Stimulated activated CD8-positive, alpha-beta memory T cell treated with anti-CD3 and anti-CD28 coated beads, Interleukin-15, amount 100 ng/mL, for 48 hours (primary cell): ENCODE data around the gene AK5.

Experiments
- DNase-seq, 2 donors: peaks; one replicate each; pipeline ENCODE4 v3.0.0-alpha.2; 2020; ENCODE audit warnings: low read depth in 2 of 2

AK5 gene

GRCh38 chr1:77287535-77287934 is 5.7 kb downstream of the AK5 start:
- DNase-seq = no peak

GRCh38 chr1:77288275-77288674 is 6.5 kb downstream of the AK5 start:
- no peak for DNase-seq

- DNase-seq = no peak
These were observed 8.8 kb downstream of the AK5 start for GRCh38 chr1:77290576-77290975.

- no peak for DNase-seq
These were observed 10.7 kb downstream of the AK5 start for GRCh38 chr1:77292551-77292950.

GRCh38 chr1:77300566-77300965 is 18.7 kb downstream of the AK5 start:
- no peak for DNase-seq

GRCh38 chr1:77303387-77303786 is 21.6 kb downstream of the AK5 start:
- DNase-seq = no peak

GRCh38 chr1:77308889-77309621 is 27.2 kb downstream of the AK5 start:
- DNase-seq = no peak

GRCh38 chr1:77310924-77311323 is 29.1 kb downstream of the AK5 start:
- no peak for DNase-seq

GRCh38 chr1:77312364-77312763 is 30.5 kb downstream of the AK5 start:
- peak in 1 of 2 donors; percentile 8 for DNase-seq

GRCh38 chr1:77313491-77313890 is 31.7 kb downstream of the AK5 start:
- DNase-seq = peak; percentile 2 to 13

- DNase-seq = no peak
These were observed 34.2 kb downstream of the AK5 start for GRCh38 chr1:77316006-77316405.

GRCh38 chr1:77316966-77317365 is 35.1 kb downstream of the AK5 start:
- no peak for DNase-seq

- DNase-seq = no peak
These were observed 37.4 kb downstream of the AK5 start for GRCh38 chr1:77319036-77319705.

GRCh38 chr1:77322061-77322900 is 40.5 kb downstream of the AK5 start:
- DNase-seq = no peak

- no peak for DNase-seq
These were observed 51.7 kb downstream of the AK5 start for GRCh38 chr1:77333501-77333900.

GRCh38 chr1:77336729-77337128 is 54.9 kb downstream of the AK5 start:
- no peak for DNase-seq

GRCh38 chr1:77339326-77339725 is 57.5 kb downstream of the AK5 start:
- DNase-seq = no peak

- no peak for DNase-seq
These were observed 59.4 kb downstream of the AK5 start for GRCh38 chr1:77341195-77341594.

- no peak for DNase-seq
These were observed 60.9 kb downstream of the AK5 start for GRCh38 chr1:77342745-77343144.

GRCh38 chr1:77347646-77348045 is 65.8 kb downstream of the AK5 start:
- peak in 1 of 2 donors; percentile 8 for DNase-seq

- DNase-seq = no peak
These were observed 66.7 kb downstream of the AK5 start for GRCh38 chr1:77348549-77348948.

- no peak for DNase-seq
These were observed 67.5 kb downstream of the AK5 start for GRCh38 chr1:77349275-77349674.
